ENCODE results near the gene SULT1A2.
"Not testable (repeated sequence)": the region's sequence is repeated elsewhere in the genome, so short reads cannot be mapped to it uniquely, and the experiment has no call there.

The SULT1A2 gene

GRCh38 chr16:28569021-28569420, 27.8 kb downstream of the SULT1A2 start:
- no peak for DNase-seq
- intact Hi-C loops (cut with DNase I) = no loop called here

DNA sequence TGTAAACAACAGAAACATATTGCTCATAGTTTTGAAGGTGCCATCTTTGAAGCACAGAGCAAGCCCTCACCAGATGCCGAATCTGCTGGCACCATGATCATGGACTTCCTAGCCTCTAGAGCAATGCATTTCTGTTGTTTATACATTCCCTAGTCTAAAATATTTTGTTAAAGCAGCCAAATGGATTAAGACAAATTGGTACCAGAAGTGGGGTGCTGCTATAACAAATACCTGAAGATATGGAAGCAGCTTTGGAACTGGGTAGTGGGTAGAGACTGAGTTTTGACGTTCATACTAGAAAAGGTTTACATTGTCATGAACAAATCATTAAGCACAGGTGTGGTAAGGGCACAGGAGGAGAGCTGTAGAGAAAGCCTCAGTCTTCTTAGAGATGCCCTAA, 29.6 kb downstream of the SULT1A2 start:
- no peak for DNase-seq
- intact Hi-C loops (cut with DNase I) = no loop called here

DNA sequence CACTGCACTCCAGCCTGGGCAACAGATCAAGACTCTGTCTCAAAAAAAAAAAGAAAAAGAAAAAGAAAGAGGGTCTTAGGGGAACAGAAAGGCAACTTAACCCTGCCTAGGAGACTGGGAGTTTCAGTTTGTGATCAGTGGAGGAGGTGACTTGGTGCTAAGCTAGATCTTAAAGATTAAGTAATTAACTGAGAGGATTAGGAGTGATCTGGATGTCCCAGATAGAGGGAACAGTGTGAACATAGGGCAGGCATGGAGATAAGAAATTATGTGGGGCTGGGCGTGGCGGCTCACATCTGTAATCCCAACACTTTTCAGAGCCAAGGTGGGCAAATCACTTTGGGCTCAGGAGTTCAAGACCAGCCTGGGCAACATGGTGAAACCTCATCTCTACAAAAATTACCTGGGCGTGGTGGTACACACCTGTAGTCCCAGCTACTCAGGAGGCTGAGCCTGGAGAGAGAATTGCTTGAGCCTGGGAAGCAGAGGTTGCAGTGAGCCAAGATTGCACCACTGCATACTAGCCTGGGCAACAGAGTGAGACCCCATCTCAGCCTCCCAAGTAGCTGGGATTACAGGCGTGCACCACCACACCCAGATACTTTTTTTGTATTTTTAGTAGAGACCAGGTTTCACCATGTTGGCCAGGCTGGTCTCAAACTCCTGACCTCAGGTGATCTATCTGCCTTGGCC, 30.5 kb downstream of the SULT1A2 start:
- intact Hi-C loops (cut with DNase I); DNase-seq: not testable (repeated sequence)

GRCh38 chr16:28563218-28563617, 33.6 kb downstream of the SULT1A2 start:
- intact Hi-C loops (cut with DNase I) = no loop called here
- no peak for DNase-seq

DNA sequence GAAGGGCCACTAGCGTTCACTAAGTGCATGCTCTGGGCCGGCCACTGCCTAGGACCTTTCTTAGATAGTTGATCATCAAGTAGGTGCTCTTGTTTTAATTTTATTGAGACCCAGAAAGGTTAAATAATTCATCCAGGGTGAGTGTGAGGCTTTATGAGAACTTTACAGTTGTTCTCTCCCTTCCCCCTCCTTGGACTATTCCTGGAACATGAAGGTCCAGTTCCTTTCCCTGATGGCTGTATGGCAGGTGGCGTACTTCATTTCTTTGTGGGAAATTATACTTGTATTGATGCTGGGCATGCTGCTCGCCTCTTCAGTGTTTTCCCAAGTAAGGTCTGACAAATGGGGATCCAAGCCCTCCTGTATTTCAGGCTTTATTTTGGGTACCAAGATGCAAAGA, 34.7 kb downstream of the SULT1A2 start:
- no peak for DNase-seq
- intact Hi-C loops (cut with DNase I) = no loop called here

GRCh38 chr16:28561557-28562187, 35.2 kb downstream of the SULT1A2 start:
- intact Hi-C loops (cut with DNase I) = no loop called here
- no peak for DNase-seq

- intact Hi-C loops (cut with DNase I) = no loop called here
Observed at GRCh38 chr16:28558456-28558855, 38.4 kb downstream of the SULT1A2 start.

GRCh38 chr16:28556914-28557320, 39.9 kb downstream of the SULT1A2 start:
- intact Hi-C loops (cut with DNase I) = no loop called here
- DNase-seq = no peak

More at GRCh38 chr16:28558456-28558855, 38.4 kb downstream of the SULT1A2 start:
- no peak for DNase-seq

GRCh38 chr16:28555561-28555960, 41.3 kb downstream of the SULT1A2 start:
- no peak for DNase-seq
- intact Hi-C loops (cut with DNase I) = loop anchor here (2.0 kb wide), 1 partner anchor 63 kb away; the partner anchor contains the start of gene CLN3

GRCh38 chr16:28554634-28555423, 42.0 kb downstream of the SULT1A2 start:
- DNase-seq = no peak
- intact Hi-C loops (cut with DNase I) = loop anchor here (2.0 kb wide), 1 partner anchor 62 kb away; the partner anchor contains the start of gene CLN3

- DNase-seq = peak; percentile 86 to 97 (median 92)
- intact Hi-C loops (cut with DNase I) = loop anchor here (2.0 kb wide), 1 partner anchor 61 kb away; the partner anchor contains the start of gene CLN3
Observed at GRCh38 chr16:28553776-28554633, 42.8 kb downstream of the SULT1A2 start, which contains the start of gene SGF29. Gene SGF29 (plus strand): TSS chr16:28553920. CDS start chr16:28581070, 27,150 bp downstream.

DNA sequence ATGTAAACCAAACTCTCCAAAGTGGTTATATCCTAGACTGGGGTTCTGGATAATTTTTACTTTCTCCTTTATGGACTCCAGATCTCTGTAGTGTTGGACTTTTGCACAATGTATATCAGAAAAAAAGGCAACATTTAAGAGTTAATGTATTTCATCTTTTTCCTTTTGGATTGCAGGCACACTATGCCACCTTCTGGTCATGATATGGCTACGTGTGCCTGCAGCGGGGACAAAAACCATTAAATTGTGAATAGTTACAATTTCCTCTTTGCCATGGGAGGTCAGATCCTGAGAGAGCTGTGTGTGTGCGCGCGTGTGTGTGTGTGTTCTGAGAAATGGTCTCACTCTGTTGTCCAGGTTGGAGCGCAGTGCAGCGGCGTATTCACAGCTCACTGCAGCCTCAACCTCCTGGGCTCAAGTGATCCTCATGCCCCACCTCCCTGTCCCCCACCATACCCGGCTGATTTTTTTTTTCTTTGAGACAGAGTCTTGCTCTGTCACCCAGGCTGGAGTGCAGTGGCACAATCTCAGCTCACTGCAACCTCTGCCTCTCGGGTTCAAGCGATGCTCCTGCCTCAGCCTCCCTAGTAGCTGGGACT, 47.5 kb downstream of the SULT1A2 start:
- intact Hi-C loops (cut with DNase I) = no loop called here

GRCh38 chr16:28548306-28548802, 48.5 kb downstream of the SULT1A2 start:
- intact Hi-C loops (cut with DNase I) = no loop called here
- DNase-seq = no peak

More for the DNA sequence above, 47.5 kb downstream of the SULT1A2 start:
- DNase-seq = no peak

- intact Hi-C loops (cut with DNase I) = no loop called here
- no peak for DNase-seq
Observed at GRCh38 chr16:28546626-28547025, 50.2 kb downstream of the SULT1A2 start.

DNA sequence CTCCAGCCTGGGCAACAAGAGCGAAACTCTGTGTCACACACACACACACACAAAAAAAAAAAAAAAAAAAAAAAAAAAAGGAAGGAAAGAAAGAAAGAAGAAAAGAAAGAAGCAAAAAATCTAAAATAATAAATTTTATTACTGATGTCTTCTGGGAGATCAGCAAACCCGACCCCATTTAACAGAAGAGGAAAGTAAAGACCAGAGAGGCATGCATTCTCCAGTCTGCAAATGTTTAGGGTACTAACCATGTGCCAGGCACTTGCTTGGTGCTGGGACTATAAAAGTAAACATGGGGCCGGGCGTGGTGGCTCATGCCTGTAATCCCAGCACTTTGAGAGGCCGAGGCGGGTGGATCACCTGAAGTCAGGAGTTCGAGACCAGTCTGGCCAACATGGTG, 50.9 kb downstream of the SULT1A2 start:
- DNase-seq; intact Hi-C loops (cut with DNase I): not testable (repeated sequence)

DNA sequence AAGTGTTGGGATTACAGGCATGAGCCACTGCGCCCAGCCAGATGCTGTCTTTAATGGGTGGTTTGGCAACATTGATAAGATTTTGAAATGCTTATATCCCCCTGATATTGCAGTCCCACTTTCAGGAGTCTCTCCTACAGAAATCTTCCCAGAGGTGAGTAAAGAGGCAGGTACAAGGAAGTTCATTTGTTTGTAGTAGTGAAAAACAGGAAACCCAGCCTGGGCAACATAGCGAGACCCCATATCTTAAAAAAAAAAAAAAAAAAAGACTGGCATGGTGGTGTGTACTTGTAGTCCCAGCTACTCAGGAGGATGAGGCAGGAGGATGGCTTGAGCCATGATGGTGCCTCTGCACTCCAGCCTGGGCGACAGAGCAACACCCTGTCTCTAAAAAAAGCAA, 51.9 kb downstream of the SULT1A2 start:
- no peak for DNase-seq
- intact Hi-C loops (cut with DNase I) = no loop called here

DNA sequence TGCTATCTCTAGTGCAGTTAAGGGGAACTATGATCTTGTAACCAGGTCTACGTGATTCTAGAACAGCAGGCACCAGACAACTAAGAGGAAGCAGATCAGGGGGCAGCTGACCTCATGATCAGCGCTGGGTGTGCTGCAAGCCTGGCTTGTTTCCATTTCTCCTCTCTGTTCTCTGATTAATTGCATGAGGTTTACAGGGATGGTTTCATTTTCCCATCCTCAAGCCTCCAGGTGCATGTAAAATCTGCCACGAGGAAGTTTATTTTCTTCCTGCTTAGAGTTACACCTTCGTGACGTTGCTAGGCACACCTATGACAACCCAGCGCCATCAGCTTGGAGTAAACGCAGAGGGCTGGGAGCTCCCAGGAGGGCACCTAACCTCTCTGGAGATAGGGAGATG, 53.8 kb downstream of the SULT1A2 start:
- peak in 22 of 42 donors; percentile 8 to 56 (median 26) for DNase-seq
- intact Hi-C loops (cut with DNase I) = no loop called here

DNA sequence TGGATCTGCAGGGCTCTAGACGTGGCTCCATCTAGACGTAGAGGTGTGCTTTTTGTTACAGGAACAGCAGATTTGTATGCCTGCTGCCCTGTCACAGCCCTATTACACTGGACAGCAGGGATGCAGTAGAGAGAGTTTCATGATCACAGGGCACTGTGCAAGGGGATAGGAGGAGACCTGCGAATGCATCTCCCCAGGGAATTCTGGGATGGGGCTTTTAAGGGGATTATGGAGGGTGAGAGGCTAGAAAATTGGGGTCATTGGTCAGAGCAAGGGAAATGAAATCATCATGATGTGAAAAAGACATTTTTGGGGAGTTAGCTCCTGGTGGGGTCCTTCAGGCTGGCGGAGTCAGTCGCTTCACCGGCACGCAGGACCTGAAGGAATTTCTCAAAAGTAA, 54.2 kb downstream of the SULT1A2 start:
- intact Hi-C loops (cut with DNase I) = no loop called here
- DNase-seq = no peak

All from head of caudate nucleus (tissue), 42 donors.